ENCODE results near the gene TRIM49D2.
"Not testable (repeated sequence)": the region's sequence is repeated elsewhere in the genome, so short reads cannot be mapped to it uniquely, and the experiment has no call there.

The TRIM49D2 gene, protein sequence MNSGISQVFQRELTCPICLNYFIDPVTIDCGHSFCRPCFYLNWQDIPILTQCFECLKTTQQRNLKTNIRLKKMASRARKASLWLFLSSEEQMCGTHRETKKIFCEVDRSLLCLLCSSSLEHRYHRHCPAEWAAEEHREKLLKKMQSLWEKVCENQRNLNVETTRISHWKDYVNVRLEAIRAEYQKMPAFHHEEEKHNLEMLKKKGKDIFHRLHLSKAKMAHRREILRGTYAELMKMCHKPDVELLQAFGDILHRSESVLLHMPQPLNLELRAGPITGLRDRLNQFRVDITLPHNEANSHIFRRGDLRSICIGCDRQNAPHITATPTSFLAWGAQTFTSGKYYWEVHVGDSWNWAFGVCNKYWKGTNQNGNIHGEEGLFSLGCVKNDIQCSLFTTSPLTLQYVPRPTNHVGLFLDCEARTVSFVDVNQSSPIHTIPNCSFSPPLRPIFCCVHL

DNA sequence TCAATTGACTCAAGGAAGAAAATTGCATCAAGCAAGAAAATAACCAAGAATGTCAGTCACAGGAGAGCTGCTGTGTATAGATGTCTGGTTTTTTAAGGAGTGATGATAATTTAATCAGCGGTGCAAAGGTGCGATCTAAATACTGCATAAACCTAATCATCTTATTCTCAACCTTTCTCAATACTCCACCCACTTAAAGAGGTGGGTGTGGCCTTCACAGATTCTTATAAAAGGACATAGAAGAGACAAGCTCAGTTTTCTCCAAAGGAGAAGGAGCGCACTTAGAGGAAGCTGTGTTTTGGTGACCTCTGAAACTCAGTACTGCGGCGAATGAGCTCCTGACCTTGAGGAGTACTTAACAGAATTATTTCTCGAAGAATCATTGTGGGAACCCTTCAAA, at the start of gene TRIM49D2:
TSS of gene TRIM49D2 (plus strand) at position 301 of the 400 bp plus-strand sequence. CDS start 2,698 bp downstream, outside the sequence.
- DNase-seq, result not testable (repeated sequence)

GRCh38 chr11:89877511-89877910, 46.4 kb upstream of the TRIM49D2 start:
- not testable (repeated sequence) for DNase-seq

GRCh38 chr11:89893245-89893644, 30.6 kb upstream of the TRIM49D2 start:
- DNase-seq, result not testable (repeated sequence)

- DNase-seq, result not testable (repeated sequence)
Observed at GRCh38 chr11:89900809-89901208, 23.1 kb upstream of the TRIM49D2 start.

GRCh38 chr11:89922195-89922660, 1.6 kb upstream of the TRIM49D2 start, which contains the start of gene TRIM49D1:
Gene TRIM49D1 (minus strand): TSS chr11:89922245. CDS start chr11:89917710, 4,535 bp downstream.
- DNase-seq, result no peak

DNA sequence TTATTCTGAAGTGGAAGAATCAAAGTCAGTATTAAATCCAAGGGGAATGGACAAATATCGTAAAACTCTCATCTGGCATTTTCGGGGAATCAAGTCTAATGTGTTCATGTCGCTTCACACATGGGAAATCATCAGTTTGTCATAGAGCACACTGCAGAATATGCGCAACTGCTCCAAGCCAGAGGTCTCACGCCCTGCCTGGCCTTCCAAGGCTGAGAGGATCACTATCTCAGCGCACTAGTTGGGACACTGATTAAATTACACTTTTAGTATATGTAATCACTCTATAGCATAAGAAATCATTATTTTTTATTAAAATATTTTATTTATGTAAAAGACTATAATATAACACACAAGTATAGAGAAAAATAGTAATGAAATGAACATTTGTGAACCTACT, 37.0 kb downstream of the TRIM49D2 start:
- DNase-seq, result not testable (repeated sequence)

GRCh38 chr11:89965737-89966136, 41.9 kb downstream of the TRIM49D2 start, which contains the start of gene TRIM64:
Gene TRIM64 (plus strand): TSS chr11:89966037. CDS start chr11:89968504, 2,467 bp downstream.
- DNase-seq, result not testable (repeated sequence)

Data from activated CD4-positive, CD25-positive, alpha-beta regulatory T cell treated with anti-CD3 and anti-CD28 coated beads, Interleukin-2, amount 50 U/mL, for 72 hours (primary cell).